ENCODE data around the gene SCAMP2. TPM values are rescaled to one million over a fixed set of nuclear protein-coding genes. Genes with fewer than 3 reads are reported as not detected.

SCAMP2 gene
- total RNA-seq, 3 donors from 2014 or later, result 49.5 to 71.4 (median 69.4) TPM

DNA sequence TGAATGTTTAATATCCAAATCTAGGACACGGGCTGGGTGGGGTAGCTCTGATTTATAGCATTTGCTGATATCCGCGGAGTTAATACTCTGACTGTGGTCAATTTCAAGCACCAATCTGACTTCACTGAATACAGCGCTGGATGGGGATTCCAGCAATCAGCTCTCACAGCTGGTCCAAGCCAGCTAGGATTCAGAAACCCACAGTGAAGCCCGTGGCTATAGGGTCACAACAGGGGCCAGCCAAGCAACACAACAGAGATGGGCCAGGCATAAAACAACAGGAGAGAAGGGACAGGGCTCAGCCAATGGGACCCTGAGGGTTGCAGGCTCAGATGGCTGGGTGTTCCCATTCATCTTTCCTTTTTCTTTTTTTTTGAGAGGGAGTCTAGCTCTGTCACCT lies 65.9 kb downstream of the SCAMP2 start:
- intact Hi-C loops (cut with DNase I; ENCODE audit: low total_unique reads), result no loop called here
- no peak overlapping the region for H3K27ac ChIP-seq
- H3K9me3 ChIP-seq, result no peaks in the 10 kb centered on the region
- no peaks in the 10 kb centered on the region for H3K4me1 ChIP-seq
- no peak for DNase-seq (ENCODE audit: low spot score in 2 of 2)
- TF ChIP-seq POLR2A (IDR thresholded peaks at IDR 0.05) (no peak), POLR2AphosphoS5 (IDR thresholded peaks at IDR 0.05) (no peak)
- TF ChIP-seq, protein P1, sequence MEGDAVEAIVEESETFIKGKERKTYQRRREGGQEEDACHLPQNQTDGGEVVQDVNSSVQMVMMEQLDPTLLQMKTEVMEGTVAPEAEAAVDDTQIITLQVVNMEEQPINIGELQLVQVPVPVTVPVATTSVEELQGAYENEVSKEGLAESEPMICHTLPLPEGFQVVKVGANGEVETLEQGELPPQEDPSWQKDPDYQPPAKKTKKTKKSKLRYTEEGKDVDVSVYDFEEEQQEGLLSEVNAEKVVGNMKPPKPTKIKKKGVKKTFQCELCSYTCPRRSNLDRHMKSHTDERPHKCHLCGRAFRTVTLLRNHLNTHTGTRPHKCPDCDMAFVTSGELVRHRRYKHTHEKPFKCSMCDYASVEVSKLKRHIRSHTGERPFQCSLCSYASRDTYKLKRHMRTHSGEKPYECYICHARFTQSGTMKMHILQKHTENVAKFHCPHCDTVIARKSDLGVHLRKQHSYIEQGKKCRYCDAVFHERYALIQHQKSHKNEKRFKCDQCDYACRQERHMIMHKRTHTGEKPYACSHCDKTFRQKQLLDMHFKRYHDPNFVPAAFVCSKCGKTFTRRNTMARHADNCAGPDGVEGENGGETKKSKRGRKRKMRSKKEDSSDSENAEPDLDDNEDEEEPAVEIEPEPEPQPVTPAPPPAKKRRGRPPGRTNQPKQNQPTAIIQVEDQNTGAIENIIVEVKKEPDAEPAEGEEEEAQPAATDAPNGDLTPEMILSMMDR (IDR thresholded peaks at IDR 0.05), result no peak
- H3K27me3 ChIP-seq, result no peaks in the 10 kb centered on the region
- no peak overlapping the region for H3K4me3 ChIP-seq
- peaks cover 3% of the 10 kb centered on the region for H3K36me3 ChIP-seq

DNA sequence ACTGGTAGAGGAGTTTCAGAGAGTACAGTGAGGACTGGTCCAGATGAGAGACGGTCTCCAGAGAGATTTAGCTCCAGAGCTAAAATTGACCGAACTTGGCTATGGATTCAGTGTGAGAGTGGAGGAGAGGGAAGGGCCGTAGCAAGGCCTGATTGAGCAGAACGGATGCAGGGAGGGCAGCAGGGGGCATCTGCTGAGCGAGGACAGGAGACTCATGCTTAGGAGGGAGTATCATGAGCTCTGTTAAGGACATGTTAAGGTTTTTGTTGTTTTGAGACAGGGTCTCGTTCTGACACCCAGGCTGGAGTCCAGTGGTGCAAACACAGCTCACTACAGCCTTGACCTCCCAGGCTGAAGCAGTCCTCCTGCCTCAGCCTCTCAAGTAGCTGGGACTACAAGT lies 68.2 kb downstream of the SCAMP2 start:
- peaks cover 12% of the 10 kb centered on the region for H3K36me3 ChIP-seq
- H3K4me1 ChIP-seq, result peaks cover 1 to 2% of the 10 kb centered on the region in 2 donors
- DNase-seq (ENCODE audit: low spot score in 2 of 2), result no peak
- TF ChIP-seq POLR2AphosphoS5 (IDR thresholded peaks at IDR 0.05) (no peak), POLR2A (IDR thresholded peaks at IDR 0.05) (no peak)
- TF ChIP-seq, protein P1 (IDR thresholded peaks at IDR 0.05), result no peak
- no peak overlapping the region for H3K27ac ChIP-seq
- H3K4me3 ChIP-seq, result no peak overlapping the region
- no peaks in the 10 kb centered on the region for H3K9me3 ChIP-seq
- intact Hi-C loops (cut with DNase I; ENCODE audit: low total_unique reads), result no loop called here
- H3K27me3 ChIP-seq, result no peaks in the 10 kb centered on the region

DNA sequence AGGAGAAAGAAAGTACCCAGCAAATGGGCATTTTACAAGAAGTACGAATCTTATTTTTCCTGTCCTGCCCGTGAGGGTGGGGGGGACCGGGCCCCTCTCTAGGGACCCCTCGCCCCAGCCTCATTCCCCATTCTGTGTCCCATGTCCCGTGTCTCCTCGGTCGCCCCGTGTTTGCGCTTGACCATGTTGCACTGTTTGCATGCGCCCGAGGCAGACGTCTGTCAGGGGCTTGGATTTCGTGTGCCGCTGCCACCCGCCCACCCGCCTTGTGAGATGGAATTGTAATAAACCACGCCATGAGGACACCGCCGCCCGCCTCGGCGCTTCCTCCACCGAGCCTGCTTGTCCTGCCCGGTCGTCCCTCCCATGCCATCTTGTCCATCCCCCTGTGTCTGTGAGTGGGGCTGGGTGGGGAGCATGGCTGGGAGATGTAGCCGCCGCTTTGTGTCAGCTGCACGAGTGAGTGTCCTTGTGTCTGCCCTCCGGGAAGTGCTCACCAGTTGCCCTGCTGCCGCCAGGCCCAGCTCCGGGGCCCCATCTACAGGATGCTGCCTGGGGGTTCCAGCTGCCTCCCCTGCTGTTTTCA lies 70.2 kb downstream of the SCAMP2 start:
- intact Hi-C loops (cut with DNase I; ENCODE audit: low total_unique reads), result no loop called here
- H3K27ac ChIP-seq, result no peak overlapping the region
- peaks cover 4 to 19% of the 10 kb centered on the region in 2 donors for H3K4me1 ChIP-seq
- H3K27me3 ChIP-seq, result no peaks in the 10 kb centered on the region
- H3K4me3 ChIP-seq, result no peak overlapping the region
- H3K9me3 ChIP-seq, result no peaks in the 10 kb centered on the region
- TF ChIP-seq, protein P1 (IDR thresholded peaks at IDR 0.05), result no peak
- no peak for TF ChIP-seq POLR2A (IDR thresholded peaks at IDR 0.05)
- no peak for TF ChIP-seq POLR2AphosphoS5 (IDR thresholded peaks at IDR 0.05)
- no peak for DNase-seq (ENCODE audit: low spot score in 2 of 2)
- H3K36me3 ChIP-seq, result peaks cover 12% of the 10 kb centered on the region

DNA sequence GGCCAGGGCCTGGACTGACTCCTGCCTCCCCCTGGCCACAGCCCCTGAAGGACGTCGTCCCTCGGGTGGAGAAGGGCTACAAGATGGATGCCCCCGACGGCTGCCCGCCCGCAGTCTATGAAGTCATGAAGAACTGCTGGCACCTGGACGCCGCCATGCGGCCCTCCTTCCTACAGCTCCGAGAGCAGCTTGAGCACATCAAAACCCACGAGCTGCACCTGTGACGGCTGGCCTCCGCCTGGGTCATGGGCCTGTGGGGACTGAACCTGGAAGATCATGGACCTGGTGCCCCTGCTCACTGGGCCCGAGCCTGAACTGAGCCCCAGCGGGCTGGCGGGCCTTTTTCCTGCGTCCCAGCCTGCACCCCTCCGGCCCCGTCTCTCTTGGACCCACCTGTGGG lies 70.9 kb downstream of the SCAMP2 start:
- Histone ChIP-seq H3K9me3 (no peaks in the 10 kb centered on the region), H3K4me3 (no peak overlapping the region), H3K27me3 (no peaks in the 10 kb centered on the region), H3K4me1 (peaks cover 4 to 19% of the 10 kb centered on the region in 2 donors), H3K27ac (no peak overlapping the region), H3K36me3 (peaks cover 12% of the 10 kb centered on the region)
- TF ChIP-seq, protein P1 (IDR thresholded peaks at IDR 0.05), result no peak
- TF ChIP-seq POLR2A (IDR thresholded peaks at IDR 0.05) (no peak), POLR2AphosphoS5 (IDR thresholded peaks at IDR 0.05) (no peak)
- no peak for DNase-seq (ENCODE audit: low spot score in 2 of 2)
- intact Hi-C loops (cut with DNase I; ENCODE audit: low total_unique reads), result no loop called here

DNA sequence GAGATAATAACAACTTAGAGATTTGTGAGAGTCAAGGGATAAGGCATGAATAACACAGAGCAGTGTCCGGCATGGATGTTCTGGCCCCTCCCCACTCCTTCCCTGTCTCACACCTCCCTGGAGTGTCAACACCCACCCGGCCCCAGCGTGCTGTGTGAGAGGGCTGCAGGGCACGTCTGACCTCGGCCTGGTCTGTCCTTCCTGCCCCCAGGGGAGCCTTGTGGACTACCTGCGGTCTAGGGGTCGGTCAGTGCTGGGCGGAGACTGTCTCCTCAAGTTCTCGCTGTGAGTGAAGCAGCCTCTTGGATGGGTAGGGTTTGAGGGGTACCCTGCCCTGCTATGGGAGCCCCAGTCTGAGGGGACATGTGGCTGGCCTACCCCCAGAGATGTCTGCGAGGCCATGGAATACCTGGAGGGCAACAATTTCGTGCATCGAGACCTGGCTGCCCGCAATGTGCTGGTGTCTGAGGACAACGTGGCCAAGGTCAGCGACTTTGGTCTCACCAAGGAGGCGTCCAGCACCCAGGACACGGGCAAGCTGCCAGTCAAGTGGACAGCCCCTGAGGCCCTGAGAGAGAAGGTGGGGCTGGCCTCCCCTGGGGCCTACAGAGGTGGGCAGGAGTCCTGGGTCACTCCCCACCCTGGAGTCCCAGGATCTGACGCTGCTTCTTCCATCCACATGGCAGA lies 71.7 kb downstream of the SCAMP2 start:
- H3K9me3 ChIP-seq, result no peaks in the 10 kb centered on the region

More for the DNA sequence above, 71.7 kb downstream of the SCAMP2 start:
- DNase-seq (ENCODE audit: low spot score in 2 of 2), result no peak
- no peaks in the 10 kb centered on the region for H3K27me3 ChIP-seq
- H3K27ac ChIP-seq, result no peak overlapping the region
- H3K4me1 ChIP-seq, result peaks cover 4 to 19% of the 10 kb centered on the region in 2 donors
- no peak overlapping the region for H3K4me3 ChIP-seq
- H3K36me3 ChIP-seq, result peaks cover 12% of the 10 kb centered on the region
- TF ChIP-seq, protein P1 (IDR thresholded peaks at IDR 0.05), result no peak
- TF ChIP-seq POLR2A (IDR thresholded peaks at IDR 0.05) (no peak), POLR2AphosphoS5 (IDR thresholded peaks at IDR 0.05) (no peak)
- intact Hi-C loops (cut with DNase I; ENCODE audit: low total_unique reads), result no loop called here
